Measurements from ENCODE around the gene PARD6B. TPM values are rescaled to one million over a fixed set of nuclear protein-coding genes. Genes with fewer than 3 reads are reported as not detected.
A peak's percentile ranks its signal among the peaks of the same experiment; 100 is the strongest.

The PARD6B gene, protein sequence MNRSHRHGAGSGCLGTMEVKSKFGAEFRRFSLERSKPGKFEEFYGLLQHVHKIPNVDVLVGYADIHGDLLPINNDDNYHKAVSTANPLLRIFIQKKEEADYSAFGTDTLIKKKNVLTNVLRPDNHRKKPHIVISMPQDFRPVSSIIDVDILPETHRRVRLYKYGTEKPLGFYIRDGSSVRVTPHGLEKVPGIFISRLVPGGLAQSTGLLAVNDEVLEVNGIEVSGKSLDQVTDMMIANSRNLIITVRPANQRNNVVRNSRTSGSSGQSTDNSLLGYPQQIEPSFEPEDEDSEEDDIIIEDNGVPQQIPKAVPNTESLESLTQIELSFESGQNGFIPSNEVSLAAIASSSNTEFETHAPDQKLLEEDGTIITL
- total RNA-seq (2014; rRNA removed; shearing (Covaris generic)), result 4.8 and 5.9 TPM in 2 replicates
- polyA plus RNA-seq (2015; cell fraction: cytosol; rRNA removed), result 1.6 and 1.9 TPM in 2 replicates
- 2.3 and 2.6 TPM in 2 replicates for polyA plus RNA-seq (2015; cell fraction: nucleus; rRNA removed)

GRCh38 chr20:50731055-50731929 lies at the start of gene PARD6B:
Gene PARD6B, plus strand, starts transcription at chr20:50731580. Its CDS starts 207 bp downstream, at chr20:50731787.
- in situ Hi-C loops (cut with HindIII; ENCODE audit: low pct_unique_long_range_greater_than_20kb, low sequenced_read_pairs), result no loop called here

GRCh38 chr20:50682065-50682464 lies 49.3 kb upstream of the PARD6B start:
- no peak for DNase-seq (ENCODE audit: low read depth, low spot score)
- in situ Hi-C loops (cut with HindIII; ENCODE audit: low pct_unique_long_range_greater_than_20kb, low sequenced_read_pairs), result no loop called here

More at GRCh38 chr20:50731055-50731929, at the start of gene PARD6B:
- peak; percentile 98 for DNase-seq (ENCODE audit: low read depth, low spot score)

DNA sequence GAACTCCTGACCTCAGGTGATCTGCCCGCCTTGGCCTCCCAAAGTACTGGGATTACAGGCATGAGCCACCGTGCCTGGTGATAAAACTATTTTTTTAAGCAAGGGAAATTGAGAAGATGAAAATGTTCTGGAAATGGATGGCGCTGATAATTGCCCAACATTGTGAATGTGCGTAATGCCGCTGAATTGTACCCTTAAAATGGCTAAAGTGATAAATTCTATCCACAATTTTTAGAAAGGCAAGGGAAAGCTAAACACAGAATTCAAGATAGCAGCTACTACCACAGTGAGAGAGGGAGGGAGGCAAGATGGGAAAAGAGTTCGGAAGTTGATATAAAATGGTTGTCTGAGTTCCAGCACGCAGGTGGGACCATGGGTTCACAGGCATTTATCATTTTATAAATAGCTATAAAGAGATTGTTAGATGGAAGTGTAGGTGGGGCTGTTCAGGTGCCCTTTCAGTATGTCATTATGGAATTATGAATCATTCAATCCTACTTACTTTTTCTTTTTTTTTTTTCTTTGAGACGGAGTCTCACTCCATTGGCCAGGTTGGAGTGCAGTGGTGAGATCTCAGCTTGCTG lies 48.3 kb upstream of the PARD6B start:
- no peak for DNase-seq (ENCODE audit: low read depth, low spot score)
- in situ Hi-C loops (cut with HindIII; ENCODE audit: low pct_unique_long_range_greater_than_20kb, low sequenced_read_pairs), result no loop called here

DNA sequence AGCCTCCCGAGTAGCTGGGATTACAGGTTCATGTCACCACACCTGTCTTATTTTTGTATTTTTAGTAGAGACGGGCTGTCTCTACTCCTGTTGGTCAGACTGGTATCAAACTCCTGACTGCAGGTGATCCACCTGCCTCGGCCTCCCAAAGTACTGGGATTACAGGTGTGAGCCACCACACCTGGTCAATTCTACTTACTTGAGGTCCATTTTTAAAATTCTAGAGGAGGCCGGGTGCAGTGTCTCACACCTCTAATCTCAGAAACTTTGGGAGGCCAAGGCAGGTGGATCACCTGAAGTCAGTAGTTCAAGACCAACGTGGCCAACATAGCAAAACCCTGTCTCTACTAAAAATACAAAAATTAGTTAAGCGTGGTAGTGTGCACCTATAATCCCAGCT lies 47.8 kb upstream of the PARD6B start:
- DNase-seq (ENCODE audit: low read depth, low spot score), result no peak
- in situ Hi-C loops (cut with HindIII; ENCODE audit: low pct_unique_long_range_greater_than_20kb, low sequenced_read_pairs), result no loop called here

- in situ Hi-C loops (cut with HindIII; ENCODE audit: low pct_unique_long_range_greater_than_20kb, low sequenced_read_pairs), result no loop called here
Measured at GRCh38 chr20:50686821-50687220, 44.6 kb upstream of the PARD6B start.

DNA sequence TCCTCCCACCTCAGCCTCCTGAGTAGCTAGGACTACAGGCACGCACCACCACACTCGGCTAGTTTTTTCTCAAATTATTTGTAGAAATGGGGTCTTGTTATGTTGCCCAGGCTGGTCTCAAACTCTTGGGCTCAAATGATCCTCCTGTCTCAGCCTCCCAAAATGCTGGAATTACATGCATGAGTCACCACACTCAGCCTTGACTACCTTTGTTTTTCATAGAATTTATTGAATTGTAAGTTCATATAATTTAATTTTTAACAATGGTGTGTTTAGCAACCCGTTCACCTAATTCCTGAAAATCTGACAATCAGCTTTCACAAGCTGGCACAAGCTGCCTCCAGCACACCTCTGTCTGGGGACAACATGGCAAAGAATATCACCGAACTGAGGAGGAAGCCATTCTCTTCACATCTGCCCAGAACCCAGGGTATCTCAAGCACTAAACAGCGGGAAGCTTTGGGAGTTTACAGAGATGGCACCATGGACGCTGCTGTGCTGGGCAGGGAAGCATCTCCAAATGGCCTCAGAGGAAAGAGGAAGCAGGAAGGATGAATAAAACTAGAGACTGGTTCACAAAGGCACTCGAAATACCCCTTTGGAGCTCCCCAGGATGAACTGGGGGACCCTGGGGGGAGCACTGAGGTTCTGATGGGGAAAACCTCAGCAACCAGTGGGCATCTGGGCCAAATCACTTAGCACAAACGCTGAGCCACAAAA lies 43.0 kb upstream of the PARD6B start:
- in situ Hi-C loops (cut with HindIII; ENCODE audit: low pct_unique_long_range_greater_than_20kb, low sequenced_read_pairs), result no loop called here
- DNase-seq (ENCODE audit: low read depth, low spot score), result no peak

More at GRCh38 chr20:50686821-50687220, 44.6 kb upstream of the PARD6B start:
- DNase-seq (ENCODE audit: low read depth, low spot score), result no peak

DNA sequence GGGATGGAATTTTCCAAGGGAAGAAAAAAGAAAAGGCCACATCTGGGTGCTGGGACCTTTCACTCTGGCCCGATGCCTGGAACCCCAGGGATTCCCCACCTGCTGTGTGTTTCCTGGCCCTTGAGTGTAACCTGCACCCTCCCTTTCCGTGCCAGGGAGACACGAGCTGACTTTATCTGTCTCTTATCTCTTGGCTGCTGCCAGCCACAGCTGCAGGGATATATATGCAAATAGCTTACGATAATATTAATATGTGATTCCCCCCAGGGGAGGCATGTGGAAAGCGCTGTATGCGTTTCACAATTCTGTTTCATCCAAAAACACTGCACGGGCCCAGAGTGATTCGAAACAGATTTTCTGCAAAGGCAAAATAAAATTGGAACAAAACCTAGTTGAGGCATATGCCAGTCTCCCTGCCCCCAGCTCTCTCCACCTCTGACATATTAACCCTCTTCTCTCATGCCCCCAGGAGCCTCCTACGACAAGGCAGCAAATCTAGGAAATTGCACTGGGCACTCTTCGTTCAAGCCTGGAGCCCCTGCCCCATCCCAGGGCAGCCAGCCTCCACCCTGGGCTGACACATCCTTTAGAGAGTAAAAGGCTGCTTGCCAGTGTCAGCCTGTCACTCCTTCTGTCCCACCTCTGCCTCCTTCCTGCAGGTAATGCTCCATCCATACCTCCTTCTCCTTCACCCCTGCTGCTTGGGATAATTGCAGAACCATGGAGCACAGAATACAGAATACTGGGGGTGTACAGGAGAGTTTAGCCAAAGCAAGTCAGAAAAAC lies 41.3 kb upstream of the PARD6B start:
- in situ Hi-C loops (cut with HindIII; ENCODE audit: low pct_unique_long_range_greater_than_20kb, low sequenced_read_pairs), result no loop called here
- no peak for DNase-seq (ENCODE audit: low read depth, low spot score)

- DNase-seq (ENCODE audit: low read depth, low spot score), result no peak
- in situ Hi-C loops (cut with HindIII; ENCODE audit: low pct_unique_long_range_greater_than_20kb, low sequenced_read_pairs), result no loop called here
Measured at GRCh38 chr20:50690650-50691572, 40.5 kb upstream of the PARD6B start, which contains the start of gene RIPOR3. Gene RIPOR3, minus strand, starts transcription at chr20:50691542. Its CDS starts 414 bp downstream, at chr20:50691128.

DNA sequence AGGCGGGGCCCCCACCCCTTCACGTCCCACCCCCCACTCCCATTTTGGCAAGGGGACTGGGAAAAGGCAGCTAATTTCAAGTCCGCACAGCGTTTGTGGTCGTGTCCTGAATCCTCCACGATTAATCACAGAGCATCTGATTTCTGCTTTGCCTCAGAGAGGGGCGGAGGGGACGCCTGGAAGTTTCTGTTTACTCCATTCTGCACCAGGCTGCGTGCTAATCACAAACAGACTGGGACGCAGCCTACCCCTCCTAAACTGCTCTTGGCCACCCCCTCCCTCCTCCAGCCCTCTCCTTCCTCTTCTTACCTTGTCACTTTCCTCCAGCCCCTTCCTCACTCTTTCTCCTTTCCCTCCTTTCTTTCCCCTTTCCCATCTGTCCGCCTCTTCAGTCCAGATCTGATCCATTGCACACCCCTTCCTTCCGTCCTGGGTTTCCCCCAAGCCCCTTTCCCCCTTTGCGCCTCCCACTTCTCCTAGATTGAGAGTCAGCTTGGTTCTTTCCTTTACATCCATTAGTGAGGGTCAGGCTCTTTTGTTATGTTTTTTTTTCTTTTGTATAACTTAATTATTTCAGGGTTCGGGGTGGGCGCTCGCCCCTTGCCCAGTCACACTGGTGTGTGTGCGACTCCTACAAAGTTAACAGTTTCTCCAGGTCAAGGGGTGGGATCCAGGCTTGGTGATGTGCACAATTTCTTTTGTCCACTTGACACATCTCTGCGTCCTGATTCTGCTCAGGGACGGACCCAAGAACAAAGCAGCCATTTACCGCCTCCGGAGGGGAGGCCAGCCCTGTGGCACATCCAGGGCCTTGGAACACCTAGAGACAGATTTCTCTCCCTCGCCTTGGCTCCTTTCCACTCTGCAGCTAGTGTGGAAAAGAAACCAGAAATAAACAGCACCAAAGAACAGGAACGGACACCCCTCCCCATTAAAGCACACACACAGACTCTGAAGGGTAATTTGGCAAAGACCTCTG lies 39.5 kb upstream of the PARD6B start:
- in situ Hi-C loops (cut with HindIII; ENCODE audit: low pct_unique_long_range_greater_than_20kb, low sequenced_read_pairs), result no loop called here
- no peak for DNase-seq (ENCODE audit: low read depth, low spot score)

DNA sequence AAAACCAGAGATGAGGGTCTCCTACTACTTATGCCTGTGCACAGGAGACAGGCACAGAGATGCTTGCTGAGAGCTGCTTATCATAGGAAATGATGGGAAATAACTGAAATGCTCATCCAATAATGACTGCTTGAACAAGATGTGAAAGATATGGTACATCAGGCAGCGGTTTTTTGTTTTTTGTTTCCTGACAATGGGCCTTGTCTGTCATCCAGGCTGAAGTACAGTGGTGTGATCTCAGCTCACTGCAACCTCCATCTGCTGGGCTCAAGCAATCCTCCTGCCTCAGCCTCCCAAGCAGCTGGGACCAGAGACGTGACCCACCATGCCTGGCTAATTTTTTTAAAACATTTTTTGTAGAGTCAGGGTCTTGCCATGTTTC lies 38.8 kb upstream of the PARD6B start:
- in situ Hi-C loops (cut with HindIII; ENCODE audit: low pct_unique_long_range_greater_than_20kb, low sequenced_read_pairs), result no loop called here
- DNase-seq (ENCODE audit: low read depth, low spot score), result no peak

GRCh38 chr20:50693001-50693400 lies 38.4 kb upstream of the PARD6B start:
- in situ Hi-C loops (cut with HindIII; ENCODE audit: low pct_unique_long_range_greater_than_20kb, low sequenced_read_pairs), result no loop called here
- DNase-seq (ENCODE audit: low read depth, low spot score), result no peak

- peak; percentile 13 for DNase-seq (ENCODE audit: low read depth, low spot score)
- in situ Hi-C loops (cut with HindIII; ENCODE audit: low pct_unique_long_range_greater_than_20kb, low sequenced_read_pairs), result no loop called here
Measured at GRCh38 chr20:50694379-50695134, 36.8 kb upstream of the PARD6B start.

GRCh38 chr20:50695135-50695872 lies 36.1 kb upstream of the PARD6B start:
- in situ Hi-C loops (cut with HindIII; ENCODE audit: low pct_unique_long_range_greater_than_20kb, low sequenced_read_pairs), result no loop called here
- DNase-seq (ENCODE audit: low read depth, low spot score), result peak; percentile 62
